Skin of body (tissue), 2 donors: ENCODE measurements around the gene VSTM5. TPM values are rescaled to one million over a fixed set of nuclear protein-coding genes. Genes with fewer than 3 reads are reported as not detected.
A peak's percentile ranks its signal among the peaks of the same experiment; 100 is the strongest.

Source experiments
- DNase-seq: peaks from one replicate; lab custom pipeline; 2025; lab: John Stamatoyannopoulos, UW
- total RNA-seq: library from RNA; depleted of rRNA; stranded (reverse); fragments of >200 nt; gene quantifications from one replicate; pipeline ENCODE4 v1.2.3, GENCODE V29; 2014

Gene VSTM5
- total RNA-seq, 1 donor from 2014 or later, result 0.39 TPM

- DNase-seq, result no peak
Measured at GRCh38 chr11:93842461-93842860, 8.0 kb downstream of the VSTM5 start.

DNA sequence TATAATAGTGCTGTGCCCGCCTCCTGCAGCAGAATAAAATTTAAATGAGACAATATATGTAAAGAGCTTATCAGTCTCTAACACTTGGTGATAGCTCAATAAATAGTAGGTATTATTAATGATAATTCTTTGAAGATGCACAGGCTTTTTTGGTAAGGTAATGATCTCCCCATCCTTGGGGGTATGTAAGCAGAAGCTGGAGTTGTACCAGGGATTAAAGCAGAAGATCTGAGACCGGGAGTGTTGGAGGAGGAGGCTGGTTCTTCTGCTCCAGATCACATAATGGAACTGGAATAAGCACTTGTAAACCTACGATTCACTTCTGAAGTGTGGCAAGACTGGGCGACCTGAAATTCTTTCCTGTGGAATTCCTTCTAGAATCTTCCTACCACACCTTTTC, 8.4 kb downstream of the VSTM5 start:
- no peak for DNase-seq

GRCh38 chr11:93841446-93841845, 9.0 kb downstream of the VSTM5 start:
- DNase-seq, result no peak

DNA sequence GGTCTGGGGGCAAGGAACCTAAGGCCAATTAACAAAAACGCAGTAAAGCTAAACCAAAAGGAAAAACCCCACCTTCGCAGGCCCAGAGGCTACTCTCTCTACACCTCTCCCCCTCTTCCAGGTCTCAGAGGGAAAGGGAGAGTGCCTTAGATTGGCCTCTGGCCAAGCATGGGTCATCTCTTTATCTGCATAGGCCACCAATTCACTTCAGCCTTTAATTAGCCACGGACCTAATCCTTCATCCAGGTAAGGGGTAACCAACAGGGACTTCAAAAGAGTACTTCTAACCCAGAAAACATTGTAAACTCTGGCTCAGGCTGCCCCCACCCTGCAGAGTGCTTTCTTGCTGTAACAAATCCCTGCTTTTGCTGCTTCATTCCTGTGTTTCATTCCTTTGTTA, 9.4 kb downstream of the VSTM5 start:
- DNase-seq, result no peak

DNA sequence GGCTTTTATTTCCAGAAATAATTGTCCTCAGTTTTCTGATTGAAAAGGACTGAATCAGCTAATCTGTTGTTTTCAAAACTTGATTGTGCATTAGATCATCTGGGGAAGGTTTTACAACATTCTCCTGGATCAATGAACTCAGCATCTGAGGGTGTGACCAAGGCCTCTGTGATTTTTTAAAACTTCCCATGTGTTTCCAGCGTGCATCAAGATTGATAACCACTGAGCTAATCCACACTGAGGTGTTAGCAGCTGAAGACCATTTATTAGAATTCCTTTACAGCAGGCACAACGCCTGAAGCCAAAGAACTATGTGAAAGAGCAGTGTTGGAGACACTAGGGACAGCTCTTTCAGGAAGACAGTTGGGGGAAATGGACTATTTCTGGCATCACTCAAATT, 10.2 kb downstream of the VSTM5 start:
- peak; percentile 24 for DNase-seq

GRCh38 chr11:93838967-93839366, 11.5 kb downstream of the VSTM5 start:
- DNase-seq, result no peak

DNA sequence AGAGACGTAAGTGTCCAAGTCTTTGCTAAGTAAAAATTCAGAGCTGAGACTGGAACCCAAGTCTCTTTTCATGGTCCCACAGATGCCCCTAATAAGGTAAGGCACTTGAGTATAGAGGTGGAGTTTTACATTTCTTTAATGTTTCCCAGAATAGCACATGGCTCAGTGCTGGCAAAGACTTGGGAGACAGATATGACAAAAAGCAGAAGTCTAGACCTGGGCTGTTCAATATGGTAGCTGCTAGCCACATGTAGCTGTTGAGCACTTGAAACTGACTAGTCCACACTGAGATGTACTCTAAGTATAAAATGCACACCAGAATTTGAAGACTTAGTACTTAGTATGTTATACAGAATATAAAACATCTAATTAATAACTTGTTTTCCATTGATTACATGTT, 17.6 kb downstream of the VSTM5 start:
- DNase-seq, result no peak

GRCh38 chr11:93831343-93832127, 18.9 kb downstream of the VSTM5 start:
- DNase-seq, result no peak

DNA sequence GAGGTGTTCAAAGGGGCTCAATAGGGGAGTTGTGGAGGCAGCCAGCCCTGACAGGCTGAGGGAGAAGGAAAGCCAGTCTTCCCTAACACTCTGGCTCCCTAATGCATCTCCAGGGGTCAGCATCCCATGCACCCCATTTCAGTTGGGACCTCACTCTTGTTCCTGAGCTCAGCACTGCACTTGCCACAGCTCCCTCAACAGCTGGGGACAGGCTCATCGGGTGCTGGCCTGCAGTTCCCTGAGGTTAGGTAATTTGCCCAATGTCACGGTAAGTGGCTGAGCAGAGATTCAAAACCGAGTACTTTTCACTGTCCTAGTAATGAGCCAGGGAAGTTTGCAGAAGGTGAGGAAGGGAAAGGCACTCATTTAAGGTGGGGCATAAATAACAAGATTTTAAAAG, 20.8 kb downstream of the VSTM5 start:
- DNase-seq, result no peak

DNA sequence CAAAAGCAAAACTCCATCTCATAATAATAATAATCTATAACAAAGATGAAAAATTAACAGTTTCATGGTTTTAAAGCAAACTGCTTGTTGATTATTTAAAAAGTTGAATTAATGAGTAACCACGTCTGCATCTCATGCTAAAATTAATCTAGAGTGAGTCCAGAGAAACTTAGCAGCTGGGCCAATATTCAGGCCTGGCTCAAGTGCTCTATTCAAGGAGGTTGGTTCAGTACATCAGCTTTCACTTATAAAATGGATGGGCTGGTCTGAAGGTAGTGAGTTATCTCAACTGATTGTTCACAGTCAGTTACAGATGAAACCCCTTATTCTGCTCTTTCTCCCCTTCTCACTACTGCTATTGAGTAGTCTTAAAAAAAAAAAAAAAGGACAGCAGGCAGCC, 23.1 kb downstream of the VSTM5 start:
- no peak for DNase-seq

DNA sequence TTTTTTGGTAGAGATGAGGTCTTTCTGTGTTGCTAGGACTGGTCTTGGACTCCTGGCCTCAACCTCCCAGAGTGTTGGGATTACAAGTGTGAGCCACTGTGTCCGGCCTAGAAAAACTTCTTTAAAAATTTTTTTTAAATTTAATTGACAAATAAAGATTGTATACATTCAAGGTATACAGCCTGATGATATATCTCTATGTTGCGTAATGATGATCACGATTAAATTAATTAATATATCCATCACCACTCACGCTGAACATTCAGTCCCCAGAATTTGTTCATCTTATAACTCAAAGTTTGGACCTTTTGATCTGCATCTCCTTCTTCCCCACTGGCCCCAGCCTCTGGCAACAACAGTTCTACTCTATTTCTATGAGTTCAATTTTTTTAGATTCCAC, 27.2 kb downstream of the VSTM5 start:
- no peak for DNase-seq

DNA sequence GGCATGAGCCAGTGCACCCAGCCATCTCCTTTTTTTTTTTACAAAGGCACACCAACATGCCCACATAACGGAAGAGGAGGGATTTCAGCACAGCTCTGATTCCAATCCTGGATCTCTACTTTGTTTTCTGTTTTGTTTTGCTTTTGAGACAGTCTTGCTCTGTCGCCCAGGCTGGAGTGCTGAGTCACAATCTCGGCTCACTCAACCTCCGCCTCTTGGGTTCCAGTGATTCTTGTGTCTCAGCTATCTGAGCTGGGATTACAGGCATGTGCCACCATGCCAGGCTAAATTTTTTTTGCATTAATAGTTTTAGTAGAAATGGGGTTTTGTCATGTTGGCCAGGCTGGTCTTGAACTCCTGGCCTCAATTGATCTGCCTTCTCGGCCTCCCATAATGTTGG, 28.1 kb downstream of the VSTM5 start:
- no peak for DNase-seq

DNA sequence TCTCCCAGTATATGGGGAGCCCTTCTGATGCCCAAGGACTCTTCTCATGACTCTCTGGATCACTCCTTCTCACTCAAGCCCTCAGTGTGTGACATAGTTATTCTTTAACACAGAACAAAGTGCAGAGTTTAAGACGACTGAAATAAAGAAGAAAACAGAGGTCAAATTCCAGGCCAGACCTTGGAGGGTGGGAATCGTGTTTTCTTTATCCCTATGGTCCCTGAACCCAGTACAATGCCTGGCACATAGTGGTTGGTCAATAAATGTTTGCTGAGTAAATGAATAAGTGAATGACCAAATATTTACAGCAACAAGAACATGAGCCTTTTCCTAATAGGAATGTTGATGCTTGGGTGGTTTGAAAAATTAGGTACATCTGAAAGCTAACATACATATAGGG, 28.8 kb downstream of the VSTM5 start:
- DNase-seq, result no peak

- no peak for DNase-seq
Measured at GRCh38 chr11:93820847-93821246, 29.6 kb downstream of the VSTM5 start.

GRCh38 chr11:93819966-93820695, 30.3 kb downstream of the VSTM5 start:
- DNase-seq, result no peak

- DNase-seq, result no peak
Measured at GRCh38 chr11:93817426-93818348, 32.7 kb downstream of the VSTM5 start.

- DNase-seq, result no peak
Measured at GRCh38 chr11:93814966-93815633, 35.3 kb downstream of the VSTM5 start.

DNA sequence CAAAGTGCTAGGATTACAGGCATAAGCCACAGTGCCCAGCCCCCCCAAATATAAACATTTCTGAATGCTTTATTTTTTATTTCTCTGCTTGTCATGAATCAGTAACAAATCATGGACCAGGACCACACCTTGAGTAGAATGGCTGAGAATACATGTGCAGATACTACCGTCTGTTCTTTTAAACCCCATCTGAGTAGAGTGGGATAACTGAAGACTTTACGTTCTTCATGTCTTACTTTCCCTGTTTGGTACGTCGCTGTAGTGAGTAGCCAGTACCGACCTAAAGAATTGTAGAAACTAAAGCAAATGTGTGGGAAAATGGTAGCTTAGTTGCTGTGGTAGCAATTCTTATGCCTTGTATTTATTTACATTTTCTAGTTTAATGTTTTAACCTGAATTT, 36.4 kb downstream of the VSTM5 start:
- no peak for DNase-seq

DNA sequence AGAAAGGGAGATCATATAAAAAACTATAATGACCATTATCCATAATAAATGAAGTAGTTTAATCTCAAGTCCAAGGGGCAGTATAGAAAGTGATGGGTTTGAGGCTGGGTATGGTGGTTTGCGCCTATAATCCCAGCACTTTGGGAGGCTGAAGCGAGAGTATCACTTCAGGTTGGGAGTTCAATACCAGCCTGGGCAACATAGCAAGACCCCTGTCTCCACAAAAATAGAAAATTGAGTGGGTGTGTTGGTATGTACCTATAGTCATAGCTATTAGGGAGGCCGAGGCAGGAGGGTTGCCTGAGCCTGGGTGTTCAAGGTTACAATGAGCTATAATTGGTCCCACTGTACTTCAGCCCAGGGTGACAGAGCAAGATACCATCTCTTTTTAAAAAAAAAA, 42.4 kb downstream of the VSTM5 start:
- no peak for DNase-seq

- DNase-seq, result no peak
Measured at GRCh38 chr11:93804879-93805278, 45.5 kb downstream of the VSTM5 start.

DNA sequence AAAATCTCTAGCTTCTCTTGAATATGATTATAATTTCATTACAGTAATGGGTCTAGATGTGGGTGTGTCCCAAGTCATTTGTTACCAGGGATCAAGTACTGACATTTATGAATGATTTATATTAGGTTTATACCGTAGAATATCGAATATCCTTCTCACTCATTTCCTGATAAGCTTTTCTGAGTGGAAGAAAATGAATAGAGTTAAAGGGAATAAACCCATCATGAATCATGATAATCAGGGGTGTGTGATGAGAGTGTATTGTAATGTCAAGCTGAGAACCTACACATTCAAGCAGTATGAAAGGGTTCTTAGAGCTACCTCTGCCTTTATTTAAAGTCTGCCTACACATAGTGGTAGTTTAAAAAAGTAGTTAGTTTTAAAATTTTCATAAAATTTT, 49.1 kb downstream of the VSTM5 start:
- DNase-seq, result no peak
